GM19025 (cell line): ENCODE data around the gene WDR45B.

Source experiments
- ATAC-seq: cut with Tn5 transposase; IDR thresholded peaks from one replicate; pipeline ENCODE4 v1.9.1; 2021; ENCODE audit warnings: mild to moderate bottlenecking, low read depth, moderate library complexity; ENCODE audit not compliant: unreplicated experiment

Gene WDR45B

DNA sequence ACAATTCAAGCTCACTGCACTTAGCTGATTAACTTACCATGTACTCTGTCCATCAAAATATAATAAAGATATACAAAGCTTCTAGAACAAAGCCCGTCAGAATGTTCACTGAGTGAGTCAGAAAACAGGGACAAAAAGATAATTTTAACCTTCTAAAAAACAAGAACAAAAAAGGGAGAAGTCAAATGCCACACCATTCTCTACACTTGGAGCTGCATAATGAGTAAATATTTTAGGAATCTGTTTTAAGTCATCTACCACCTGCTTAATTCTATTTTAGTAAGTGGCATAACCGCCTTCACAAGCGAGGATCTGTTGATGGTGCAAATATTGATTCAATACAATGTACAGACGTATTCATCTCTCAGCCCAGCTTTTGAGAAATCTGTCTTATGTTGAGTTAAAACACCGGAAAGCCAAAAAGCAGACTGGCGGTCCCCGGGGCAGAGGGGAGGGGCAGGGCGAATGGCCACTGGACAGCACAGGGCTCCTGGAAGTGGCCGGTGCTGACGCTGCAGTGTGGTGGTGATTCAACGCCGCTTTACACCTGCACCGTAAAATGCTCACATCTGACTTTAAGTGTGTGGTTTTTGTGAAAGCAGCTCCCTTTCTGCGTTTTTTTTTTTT is 30.1 kb upstream of the WDR45B start:
- no peak for ATAC-seq

GRCh38 chr17:82677353-82677925 is 29.2 kb upstream of the WDR45B start:
- ATAC-seq: no peak

GRCh38 chr17:82675476-82676245 is 27.4 kb upstream of the WDR45B start:
- ATAC-seq: no peak

GRCh38 chr17:82674656-82675475 is 26.6 kb upstream of the WDR45B start:
- ATAC-seq: no peak

DNA sequence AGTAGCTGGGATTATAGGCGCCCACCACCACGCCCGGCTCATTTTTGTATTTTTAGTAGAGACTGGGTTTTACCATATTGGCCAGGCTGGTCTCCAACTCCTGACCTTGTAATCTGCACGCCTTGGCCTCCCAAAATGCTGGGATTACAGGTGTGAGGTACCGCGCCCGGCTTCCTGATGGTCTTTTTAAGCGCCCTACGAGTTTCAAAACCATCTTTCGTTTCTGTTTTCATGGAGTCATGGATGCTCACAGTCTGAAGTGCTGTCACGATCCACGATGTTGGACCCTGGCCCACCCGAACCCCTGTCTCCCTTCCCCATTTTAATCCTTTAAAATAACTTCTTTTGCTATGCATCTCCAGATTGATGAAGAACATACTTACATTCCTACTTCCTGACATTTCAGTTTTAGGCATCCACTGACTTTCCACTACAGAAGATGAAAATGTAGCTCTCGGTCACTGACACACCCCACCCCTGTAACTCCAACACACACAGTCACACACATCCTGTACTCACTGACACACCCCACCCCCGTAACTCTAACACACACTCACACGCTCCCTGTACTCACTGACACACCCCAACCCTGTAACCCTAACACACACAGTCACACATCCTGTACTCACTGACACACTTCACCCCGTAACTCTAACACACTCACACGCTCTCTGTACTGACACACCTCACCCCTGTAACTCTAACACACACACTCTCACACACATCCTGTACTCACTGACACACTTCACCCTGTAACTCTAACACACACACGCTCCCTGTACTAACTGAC is 22.6 kb upstream of the WDR45B start:
- ATAC-seq: no peak

DNA sequence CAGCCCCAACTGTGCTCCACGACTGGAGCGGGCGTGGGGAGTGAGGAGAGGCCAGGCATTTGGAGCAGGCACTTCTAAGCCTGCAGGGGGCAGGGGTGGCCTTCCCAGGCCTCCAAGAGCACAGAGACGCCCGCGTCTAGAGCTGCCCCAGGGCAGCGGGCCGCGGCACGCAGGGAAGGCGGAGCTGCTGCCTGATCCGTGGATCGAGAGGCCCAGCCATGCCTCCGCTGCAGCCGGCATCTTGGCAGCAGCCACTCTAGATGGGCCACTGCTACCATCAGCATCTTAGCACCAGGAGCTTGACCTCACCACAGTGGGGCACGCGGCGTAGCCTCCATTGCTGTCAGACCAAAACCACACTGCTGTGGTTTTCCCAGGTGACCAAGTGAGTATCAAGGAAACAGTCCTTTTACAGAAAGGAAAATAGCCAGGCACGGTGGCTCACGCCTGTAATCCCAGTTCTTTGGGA is 20.4 kb upstream of the WDR45B start:
- ATAC-seq: no peak

DNA sequence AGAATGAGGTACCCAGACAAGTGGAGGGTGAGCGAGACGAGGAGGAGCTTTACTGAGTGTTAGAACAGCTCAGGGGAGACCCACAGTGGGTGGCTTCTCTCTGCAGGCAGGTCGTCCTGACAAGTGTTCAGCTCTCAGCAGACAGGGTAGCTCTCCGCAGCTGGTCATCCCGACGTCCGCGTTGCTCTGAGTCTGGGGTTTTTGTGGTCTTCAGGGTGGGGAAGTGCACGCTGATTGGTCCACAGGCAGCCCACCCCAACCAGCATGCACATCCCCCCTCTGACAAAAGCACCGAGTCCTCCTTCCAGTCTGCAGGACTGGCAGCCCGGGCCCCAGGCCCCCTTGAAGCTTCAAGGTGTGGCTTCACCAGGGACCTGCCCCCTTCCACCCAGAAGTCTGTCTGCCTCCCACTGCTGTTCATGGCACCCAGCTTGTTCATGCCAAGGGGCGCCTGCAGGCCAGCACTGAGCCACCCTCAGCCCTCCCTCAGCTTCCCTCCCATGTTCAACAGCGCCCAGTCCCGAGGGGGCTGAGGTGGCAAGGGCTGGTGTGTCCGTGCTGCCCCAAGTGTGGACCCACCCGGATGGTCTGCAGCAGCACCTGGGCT is 19.9 kb upstream of the WDR45B start:
- no peak for ATAC-seq

GRCh38 chr17:82667668-82668000 is 19.4 kb upstream of the WDR45B start:
- no peak for ATAC-seq

DNA sequence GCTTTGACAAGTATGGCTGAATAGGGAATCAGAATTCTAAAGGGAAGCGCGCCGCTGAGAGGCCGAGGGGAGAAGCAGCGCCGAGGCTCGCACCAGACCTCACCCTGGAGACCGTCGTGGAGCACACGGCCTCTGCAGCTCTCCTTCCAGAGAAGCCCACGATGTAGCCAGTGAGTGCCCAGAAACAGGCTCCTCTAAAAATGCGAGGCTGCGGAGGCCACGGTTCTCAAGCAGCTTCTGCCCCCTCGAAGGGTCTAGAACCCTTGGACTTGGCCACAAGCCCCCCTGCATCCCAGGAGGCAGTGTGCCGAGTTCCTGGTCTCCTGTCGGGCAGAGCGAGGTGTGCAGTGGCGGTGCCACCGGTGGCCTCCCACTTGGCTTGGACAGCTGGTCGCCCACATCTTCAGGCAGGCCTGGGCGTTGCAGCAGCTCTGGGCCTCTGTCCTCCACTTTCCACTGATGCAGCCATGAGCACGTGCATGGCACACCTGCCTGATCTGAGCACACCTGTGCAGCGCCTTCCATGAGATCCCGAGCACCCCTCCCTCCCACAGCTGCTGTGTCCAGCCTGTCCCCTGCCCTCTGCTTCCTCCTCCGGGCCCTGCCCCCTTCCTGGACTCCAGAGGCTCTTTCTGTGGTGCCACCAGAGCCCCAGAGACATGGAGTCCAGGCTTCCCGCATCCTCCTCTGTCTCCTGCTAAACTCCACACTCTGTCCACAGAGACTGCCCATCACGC is 18.9 kb upstream of the WDR45B start:
- no peak for ATAC-seq

GRCh38 chr17:82665891-82666290 is 17.6 kb upstream of the WDR45B start:
- ATAC-seq: no peak

- no peak for ATAC-seq
These were observed 17.0 kb upstream of the WDR45B start for GRCh38 chr17:82665217-82665616.

- no peak for ATAC-seq
These were observed 16.5 kb upstream of the WDR45B start for GRCh38 chr17:82664701-82665182.

DNA sequence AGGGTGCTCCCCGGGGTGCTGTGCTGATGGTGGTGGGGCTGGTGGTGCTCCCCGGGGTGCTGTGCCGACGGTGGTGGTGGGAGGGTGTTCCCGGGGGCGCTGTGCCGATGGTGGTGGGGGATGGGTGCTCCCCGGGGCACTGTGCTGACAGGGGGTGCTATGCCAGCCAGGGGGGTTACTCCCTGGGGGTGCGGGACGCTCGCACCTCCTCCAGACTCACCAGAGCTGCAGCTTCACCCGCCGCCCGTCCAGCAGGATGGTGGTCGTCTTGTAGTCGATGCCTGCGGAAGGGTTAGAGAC is 16.0 kb upstream of the WDR45B start:
- ATAC-seq: no peak

DNA sequence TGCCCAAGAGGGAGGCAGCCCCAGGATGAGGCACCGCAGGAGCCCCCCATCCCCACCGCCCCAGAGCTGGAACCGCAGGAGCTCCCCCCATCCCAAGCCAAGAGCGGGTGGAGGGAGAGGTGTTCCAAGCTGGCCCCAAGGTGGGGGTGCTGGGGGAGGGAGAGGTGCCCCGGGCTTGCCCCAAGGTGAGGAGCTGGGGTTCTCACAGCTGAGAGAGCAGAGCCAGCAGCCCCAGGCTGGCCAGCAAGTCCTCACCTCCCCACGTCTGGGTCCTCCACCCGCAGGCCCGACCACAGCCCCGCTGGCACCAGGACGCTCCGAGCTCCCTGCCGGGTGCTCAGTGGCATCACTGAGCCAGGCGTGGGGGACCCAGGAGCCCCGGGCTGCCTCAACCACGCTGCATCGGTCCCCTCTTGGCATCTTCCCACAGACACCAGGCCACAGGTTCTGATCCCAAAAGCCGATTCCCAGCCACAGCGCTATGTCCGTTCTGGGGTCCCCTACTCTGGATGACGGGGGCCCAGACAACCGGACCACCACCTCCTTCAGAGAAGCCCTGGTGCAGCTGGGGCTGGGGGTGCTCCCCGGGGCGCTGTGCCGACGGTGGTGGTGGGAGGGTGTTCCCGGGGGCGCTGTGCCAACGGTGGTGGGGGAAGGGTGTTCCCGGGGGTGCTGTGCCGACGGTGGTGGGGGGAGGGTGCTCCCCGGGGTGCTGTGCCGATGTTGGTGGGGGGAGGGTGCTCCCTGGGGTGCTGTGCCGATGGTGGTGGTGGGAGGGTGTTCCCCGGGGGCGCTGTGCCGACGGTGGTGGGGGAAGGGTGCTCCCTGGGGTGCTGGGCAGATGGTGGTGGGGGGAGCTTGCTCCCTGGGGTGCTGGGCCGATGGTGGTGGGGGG is 15.4 kb upstream of the WDR45B start:
- ATAC-seq: no peak

DNA sequence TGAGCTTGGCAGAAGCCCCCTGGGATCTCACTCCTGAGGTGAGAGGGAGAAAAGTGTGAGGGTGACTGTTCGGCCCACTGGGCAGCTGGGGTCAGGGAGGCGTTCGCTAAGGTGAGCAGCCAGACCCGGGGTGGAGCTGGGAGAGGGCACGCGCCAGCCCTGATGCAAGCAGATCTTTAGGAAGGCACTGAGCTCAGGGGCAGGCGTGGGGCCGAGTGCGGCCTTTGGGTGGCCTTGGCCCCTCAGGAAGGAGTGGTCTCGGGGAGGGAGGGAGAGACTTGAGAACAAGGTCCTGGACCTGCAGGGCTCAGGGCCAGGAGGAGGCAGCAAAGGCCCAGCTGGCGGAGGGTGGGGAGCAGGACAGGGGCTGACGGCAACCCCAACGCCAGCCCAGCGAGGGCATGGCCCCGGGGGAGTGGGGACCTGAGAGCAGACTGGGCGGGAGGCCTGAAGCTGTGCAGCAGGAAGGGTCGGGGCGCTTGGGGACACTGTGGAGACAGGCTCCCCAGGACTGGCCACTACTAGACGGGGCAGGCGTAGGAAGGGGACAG is 14.5 kb upstream of the WDR45B start:
- ATAC-seq: no peak

- ATAC-seq: no peak
These were observed 13.8 kb upstream of the WDR45B start for GRCh38 chr17:82661717-82662683.

GRCh38 chr17:82659886-82660285 is 11.6 kb upstream of the WDR45B start:
- no peak for ATAC-seq
